H1 (cell line): Measurements from ENCODE around the gene SLC35F6. TPM values are rescaled to one million over a fixed set of nuclear protein-coding genes. Genes with fewer than 3 reads are reported as not detected.

ENCODE experiments used
- ATF2 ChIP-seq: IDR thresholded peaks from 2 replicates; pipeline ENCODE4 v1.6.1; 2012; ENCODE audit warnings: low read length, inconsistent platforms
- CREB1 ChIP-seq: IDR thresholded peaks from 2 replicates; pipeline ENCODE4 v1.6.1; 2012; ENCODE audit warnings: inconsistent platforms
- E2F6 ChIP-seq: IDR thresholded peaks from 2 replicates; pipeline ENCODE4 v1.6.1; 2012; ENCODE audit warnings: inconsistent platforms
- GTF2F1 ChIP-seq: IDR thresholded peaks from 2 replicates; pipeline ENCODE4 v1.6.1; 2012; ENCODE audit warnings: low read depth, low read length, improper control_type of control experiment, borderline replicate concordance
- SP4 ChIP-seq: IDR thresholded peaks from 2 replicates; pipeline ENCODE4 v1.6.1; 2012; ENCODE audit warnings: low read length, inconsistent platforms
- YY1 ChIP-seq: IDR thresholded peaks from 2 replicates; pipeline ENCODE4 v1.6.1; 2011; ENCODE audit warnings: low read depth, mild to moderate bottlenecking, low read length
- polyA plus RNA-seq, 7 experiments: library from polyadenylated mRNA; depleted of rRNA in 3 of 7; stranded (reverse) in 5 of 7; unstranded in 2 of 7; fragments of >200 nt in 5 of 7; fragments of 200-250 nt in 2 of 7; gene quantifications; 1 replicate in 5 of 7; 2 replicates in 1 of 7; 4 replicates in 1 of 7; pipeline versions ENCODE4 v1.2.1 to v1.2.3, GENCODE V29; 2011 to 2013; ENCODE audit warnings: missing spikeins in 2 of 7, mixed read lengths in 2 of 7
- total RNA-seq: library from RNA; stranded (reverse); fragmentation: NEBNext Ultra II Directional; extraction: Animal tissue kit (Norgen Biotek cat#: 25700); gene quantifications from 2 replicates; pipeline ENCODE4 v1.2.1, GENCODE V29; 2021

Gene SLC35F6
- total and polyA plus RNA-seq, 2 of the 8 experiments (the other 6 are each of a cell fraction or from before 2014, with no cell fraction given) = 11.2 to 13.5 TPM

GRCh38 chr2:26735883-26736588 is 28.0 kb upstream of the SLC35F6 start (continued):
- TF ChIP-seq ATF2 (no peak), E2F6 (no peak), SP4 (no peak), YY1 (no peak), GTF2F1 (no peak), CREB1 (no peak)
